ENCODE results near the gene MED28. TPM values are rescaled to one million over a fixed set of nuclear protein-coding genes. Genes with fewer than 3 reads are reported as not detected.

MED28 gene
- total and polyA plus RNA-seq, 7 experiments from 2014 or later = 42.1 to 82.1 (median 54.3) TPM

DNA sequence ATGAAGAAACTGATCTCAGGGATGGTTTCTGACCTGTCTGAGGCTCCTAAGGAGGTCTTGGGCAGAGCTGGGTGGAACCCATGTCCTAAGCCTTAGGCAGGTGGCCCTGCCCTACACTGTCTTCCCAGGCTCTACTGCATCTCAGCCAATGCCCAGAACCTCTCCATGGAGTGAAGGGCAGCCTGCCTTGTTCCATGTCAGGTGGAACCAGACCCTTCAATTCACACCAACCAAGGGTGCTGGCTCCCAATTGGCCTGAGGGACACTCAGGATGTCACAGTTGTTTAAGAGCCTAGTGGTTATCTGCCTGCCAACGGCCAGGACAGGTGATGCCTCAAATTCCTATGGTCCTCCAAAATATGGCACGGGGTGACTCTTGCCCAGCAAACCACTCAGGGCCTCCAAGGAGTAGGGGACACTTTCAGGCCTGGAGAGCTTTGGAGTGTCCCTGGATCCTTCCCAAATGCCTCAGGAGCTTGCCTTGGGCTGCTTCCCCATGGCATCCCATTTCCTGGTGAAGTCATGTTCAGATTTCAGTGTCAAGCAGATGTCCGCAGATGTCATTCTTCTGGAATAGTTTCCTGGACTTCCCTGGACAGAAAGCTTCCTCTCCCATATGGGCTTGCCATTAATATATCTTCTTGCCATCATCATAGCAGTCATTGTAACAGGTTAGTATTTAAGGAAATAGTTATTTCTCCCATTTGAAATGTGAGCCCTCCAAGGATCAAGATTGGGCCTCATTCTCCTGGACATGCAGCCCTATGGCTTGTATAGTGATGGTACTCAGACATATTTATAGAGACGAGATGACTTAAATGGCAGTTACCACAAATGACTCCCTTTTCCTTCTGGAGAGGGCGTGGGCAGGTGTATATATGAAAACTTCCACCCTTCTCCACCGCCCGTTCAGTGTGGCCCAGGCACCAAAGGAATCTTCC lies 67.1 kb downstream of the MED28 start:
- no peaks in the 10 kb centered on the region for H3K9me3 ChIP-seq (ENCODE audit: control insufficient read depth in 2 of 3, low read length in 3 of 3)
- H3K36me3 Mint-ChIP-seq = no peaks in the 10 kb centered on the region
- no peaks in the 10 kb centered on the region for H3K36me3 ChIP-seq (ENCODE audit: control insufficient read depth in 2 of 3, insufficient read depth in 3 of 3, low read length in 3 of 3)
- no peaks in the 10 kb centered on the region for H3K4me1 ChIP-seq (ENCODE audit: control insufficient read depth in 2 of 2, insufficient read depth in 2 of 2, low read length in 2 of 2)
- H3K4me3 ChIP-seq (ENCODE audit: low read length) = no peak overlapping the region
- H3K4me1 Mint-ChIP-seq = no peaks in the 10 kb centered on the region
- peaks cover 0 to 6% (median 0%) of the 10 kb centered on the region in 11 donors for H3K9me3 Mint-ChIP-seq
- peak; percentile 6 for ATAC-seq
- CTCF ChIA-PET = no interaction called here
- no peak for DNase-seq
- H3K27me3 Mint-ChIP-seq = peaks cover 0 to 3% (median 0%) of the 10 kb centered on the region in 5 donors
- no peak overlapping the region for H3K4me3 Mint-ChIP-seq
- intact Hi-C loops (cut with micrococcal nuclease) = no loop called here
- H3K27ac ChIP-seq (ENCODE audit: low read depth, low read length) = no peak overlapping the region
- POLR2A ChIA-PET = no interaction called here
- H3K27ac Mint-ChIP-seq = no peak overlapping the region
- H3K27me3 ChIP-seq (ENCODE audit: control insufficient read depth in 2 of 2, insufficient read depth in 2 of 2, low read length in 2 of 2) = no peaks in the 10 kb centered on the region

DNA sequence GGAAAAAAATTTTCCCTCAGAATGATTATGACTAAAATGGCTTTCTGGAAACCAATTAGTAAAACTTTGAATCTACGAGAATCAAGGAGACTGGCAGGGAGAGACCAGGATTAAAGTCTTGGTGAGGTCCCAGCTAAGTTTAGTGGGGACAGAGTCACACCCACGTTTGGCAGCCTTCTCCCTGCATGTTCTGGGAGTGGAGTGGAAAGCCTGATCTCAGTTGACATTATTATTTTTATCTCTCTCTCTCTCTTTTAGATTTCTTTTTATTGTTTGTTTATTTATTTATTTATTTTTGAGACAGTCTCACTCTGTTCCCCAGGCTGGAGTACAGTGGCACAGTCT lies 67.8 kb downstream of the MED28 start:
- no peak overlapping the region for H3K4me3 Mint-ChIP-seq

More for the DNA sequence above, 67.8 kb downstream of the MED28 start:
- CTCF ChIA-PET = no interaction called here
- POLR2A ChIA-PET = no interaction called here
- intact Hi-C loops (cut with micrococcal nuclease) = no loop called here
- no peaks in the 10 kb centered on the region for H3K36me3 ChIP-seq (ENCODE audit: control insufficient read depth in 2 of 3, insufficient read depth in 3 of 3, low read length in 3 of 3)
- H3K4me3 ChIP-seq (ENCODE audit: low read length) = no peak overlapping the region
- no peaks in the 10 kb centered on the region for H3K27me3 ChIP-seq (ENCODE audit: control insufficient read depth in 2 of 2, insufficient read depth in 2 of 2, low read length in 2 of 2)
- ATAC-seq = no peak
- H3K4me1 Mint-ChIP-seq = no peaks in the 10 kb centered on the region
- H3K9me3 ChIP-seq (ENCODE audit: control insufficient read depth in 2 of 3, low read length in 3 of 3) = no peaks in the 10 kb centered on the region
- H3K36me3 Mint-ChIP-seq = no peaks in the 10 kb centered on the region
- DNase-seq = no peak
- peaks cover 0 to 6% (median 0%) of the 10 kb centered on the region in 11 donors for H3K9me3 Mint-ChIP-seq
- peaks cover 0 to 3% (median 0%) of the 10 kb centered on the region in 5 donors for H3K27me3 Mint-ChIP-seq
- H3K4me1 ChIP-seq (ENCODE audit: control insufficient read depth in 2 of 2, insufficient read depth in 2 of 2, low read length in 2 of 2) = no peaks in the 10 kb centered on the region
- H3K27ac Mint-ChIP-seq = no peak overlapping the region
- H3K27ac ChIP-seq (ENCODE audit: low read depth, low read length) = no peak overlapping the region

Other genes starting within 250 kb of the MED28 start
- 10 to 100 TPM; 11.8 to 27.7 (median 23.1) TPM for gene QDPR, start 102.6 kb upstream of the MED28 start, total RNA-seq
- 10 to 100 TPM; 48.8 to 50.5 TPM for gene QDPR, start 102.6 kb upstream of the MED28 start, polyA plus RNA-seq
- not detected for gene CLRN2, start 99.5 kb upstream of the MED28 start, total RNA-seq
- gene CLRN2, start 99.5 kb upstream of the MED28 start, polyA plus RNA-seq = not detected
- 100 to 1,000 TPM in 1 of 5 experiments, 10 to 100 TPM in 4; 25.2 to 142 (median 54.9) TPM for gene LAP3, start 37.4 kb upstream of the MED28 start, total RNA-seq
- 10 to 100 TPM; 41.8 to 49.6 TPM for gene LAP3, start 37.4 kb upstream of the MED28 start, polyA plus RNA-seq
- under 1 TPM in 1 of 5 experiments, not detected in 4; 0.08 TPM for gene FAM184B, start 167.0 kb downstream of the MED28 start, total RNA-seq
- not detected for gene FAM184B, start 167.0 kb downstream of the MED28 start, polyA plus RNA-seq
- 10 to 100 TPM; 50.3 to 85.1 (median 73.8) TPM for gene DCAF16, start 196.1 kb downstream of the MED28 start, total RNA-seq
- gene DCAF16, start 196.1 kb downstream of the MED28 start, polyA plus RNA-seq = 10 to 100 TPM; 29.3 to 32.6 TPM
- gene NCAPG, start 196.3 kb downstream of the MED28 start, total RNA-seq = 10 to 100 TPM in 1 of 5 experiments, 1 to 10 TPM in 1, under 1 TPM in 3; 0.24 to 44.1 (median 0.35) TPM
- under 1 TPM; 0.09 to 0.24 TPM for gene NCAPG, start 196.3 kb downstream of the MED28 start, polyA plus RNA-seq

Data from naive thymus-derived CD4-positive, alpha-beta T cell (primary cell).